Loucy (cell line): Measurements from ENCODE around the gene MCM9.

Experiments
- H2AFZ ChIP-seq: fragments of 200-600 bp; sonication (generic); 2 replicates; pipeline ENCODE4 v1.6.0; 2016; ENCODE audit warnings: antibody characterized with exemption, mild to moderate bottlenecking, low read length, moderate library complexity
- H3F3A ChIP-seq: fragments of 200-600 bp; 2 replicates; pipeline ENCODE4 v1.6.0; 2016; ENCODE audit warnings: antibody characterized with exemption, low read depth, mild to moderate bottlenecking
- H3K27me3 ChIP-seq: fragments of 200-600 bp; sonication (generic); 2 replicates; pipeline ENCODE4 v1.6.1; 2014; ENCODE audit warnings: low read length, mild to moderate bottlenecking; ENCODE audit not compliant: insufficient read depth, poor library complexity, severe bottlenecking
- H3K36me3 ChIP-seq: fragments of 200-600 bp; sonication (generic); 2 replicates; pipeline ENCODE4 v1.6.1; 2016; ENCODE audit warnings: low read length; ENCODE audit not compliant: insufficient read depth
- H3K4me1 ChIP-seq: fragments of 200-600 bp; sonication (generic); 2 replicates; pipeline ENCODE4 v1.5.1; 2014; ENCODE audit warnings: low read length, mild to moderate bottlenecking; ENCODE audit not compliant: insufficient read depth, poor library complexity, severe bottlenecking
- H3K4me2 ChIP-seq: fragments of 200-600 bp; sonication (generic); 2 replicates; pipeline ENCODE4 v1.6.0; 2014; ENCODE audit warnings: antibody characterized with exemption, low read length, low read depth, mild to moderate bottlenecking; ENCODE audit not compliant: poor library complexity, severe bottlenecking
- H3K4me3 ChIP-seq: fragments of 200-600 bp; sonication (generic); 2 replicates; pipeline ENCODE4 v1.5.1; 2014; ENCODE audit warnings: low read length, mild to moderate bottlenecking, mixed read lengths; ENCODE audit not compliant: poor library complexity, severe bottlenecking
- H3K79me2 ChIP-seq: fragments of 200-600 bp; sonication (generic); 2 replicates; pipeline ENCODE4 v1.6.1; 2014; ENCODE audit warnings: low read length; ENCODE audit not compliant: insufficient read depth
- H3K9ac ChIP-seq: fragments of 200-600 bp; sonication (generic); 2 replicates; pipeline ENCODE4 v1.6.0; 2014; ENCODE audit warnings: mild to moderate bottlenecking, low read depth, low read length, moderate library complexity; ENCODE audit not compliant: poor library complexity, severe bottlenecking
- H3K9me2 ChIP-seq: fragments of 200-600 bp; sonication (generic); replicated peaks from 2 replicates; pipeline ENCODE4 v1.6.1; 2016; ENCODE audit warnings: low read depth, low read length, mixed read lengths
- H3K9me3 ChIP-seq: fragments of 200-600 bp; sonication (generic); 2 replicates; pipeline ENCODE4 v1.6.1; 2014; ENCODE audit warnings: mild to moderate bottlenecking, antibody characterized with exemption, low read length, low read depth; ENCODE audit not compliant: insufficient read depth
- H4K20me1 ChIP-seq: fragments of 200-600 bp; sonication (generic); 2 replicates; pipeline ENCODE4 v1.6.0; 2014; ENCODE audit warnings: antibody characterized with exemption, low read length, mild to moderate bottlenecking; ENCODE audit not compliant: insufficient read depth, poor library complexity, severe bottlenecking
- EZH2phosphoT487 ChIP-seq: fragments of 200-600 bp; IDR thresholded peaks from 2 replicates; pipeline ENCODE4 v1.6.1; 2018; ENCODE audit warnings: antibody characterized with exemption, mild to moderate bottlenecking, moderate library complexity, borderline replicate concordance
- TF ChIP-seq, protein P1 (sequence below): fragments of 200-600 bp; sonication (generic); conservative IDR thresholded peaks from 2 replicates; pipeline ENCODE4 v1.5.1; 2014; ENCODE audit warnings: mild to moderate bottlenecking, antibody characterized with exemption, low read length

Gene MCM9

GRCh38 chr6:118967239-118967638, 32.3 kb upstream of the MCM9 start:
- Histone ChIP-seq H3K4me2 (no peak overlapping the region), H3F3A (no peaks in the 10 kb centered on the region), H2AFZ (0 out of 2 replicates have a peak overlapping the region, but pooled peaks have one; percentile 12), H3K9me3 (no peaks in the 10 kb centered on the region), H3K4me3 (no peak overlapping the region), H3K9ac (no peak overlapping the region), H3K27me3 (no peaks in the 10 kb centered on the region), H3K36me3 (no peaks in the 10 kb centered on the region), H3K9me2 (no peaks in the 10 kb centered on the region), H3K79me2 (no peaks in the 10 kb centered on the region), H3K4me1 (no peaks in the 10 kb centered on the region), H4K20me1 (no peaks in the 10 kb centered on the region)
- TF ChIP-seq EZH2phosphoT487, result no peak
- TF ChIP-seq, protein P1, sequence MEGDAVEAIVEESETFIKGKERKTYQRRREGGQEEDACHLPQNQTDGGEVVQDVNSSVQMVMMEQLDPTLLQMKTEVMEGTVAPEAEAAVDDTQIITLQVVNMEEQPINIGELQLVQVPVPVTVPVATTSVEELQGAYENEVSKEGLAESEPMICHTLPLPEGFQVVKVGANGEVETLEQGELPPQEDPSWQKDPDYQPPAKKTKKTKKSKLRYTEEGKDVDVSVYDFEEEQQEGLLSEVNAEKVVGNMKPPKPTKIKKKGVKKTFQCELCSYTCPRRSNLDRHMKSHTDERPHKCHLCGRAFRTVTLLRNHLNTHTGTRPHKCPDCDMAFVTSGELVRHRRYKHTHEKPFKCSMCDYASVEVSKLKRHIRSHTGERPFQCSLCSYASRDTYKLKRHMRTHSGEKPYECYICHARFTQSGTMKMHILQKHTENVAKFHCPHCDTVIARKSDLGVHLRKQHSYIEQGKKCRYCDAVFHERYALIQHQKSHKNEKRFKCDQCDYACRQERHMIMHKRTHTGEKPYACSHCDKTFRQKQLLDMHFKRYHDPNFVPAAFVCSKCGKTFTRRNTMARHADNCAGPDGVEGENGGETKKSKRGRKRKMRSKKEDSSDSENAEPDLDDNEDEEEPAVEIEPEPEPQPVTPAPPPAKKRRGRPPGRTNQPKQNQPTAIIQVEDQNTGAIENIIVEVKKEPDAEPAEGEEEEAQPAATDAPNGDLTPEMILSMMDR, result no peak

DNA sequence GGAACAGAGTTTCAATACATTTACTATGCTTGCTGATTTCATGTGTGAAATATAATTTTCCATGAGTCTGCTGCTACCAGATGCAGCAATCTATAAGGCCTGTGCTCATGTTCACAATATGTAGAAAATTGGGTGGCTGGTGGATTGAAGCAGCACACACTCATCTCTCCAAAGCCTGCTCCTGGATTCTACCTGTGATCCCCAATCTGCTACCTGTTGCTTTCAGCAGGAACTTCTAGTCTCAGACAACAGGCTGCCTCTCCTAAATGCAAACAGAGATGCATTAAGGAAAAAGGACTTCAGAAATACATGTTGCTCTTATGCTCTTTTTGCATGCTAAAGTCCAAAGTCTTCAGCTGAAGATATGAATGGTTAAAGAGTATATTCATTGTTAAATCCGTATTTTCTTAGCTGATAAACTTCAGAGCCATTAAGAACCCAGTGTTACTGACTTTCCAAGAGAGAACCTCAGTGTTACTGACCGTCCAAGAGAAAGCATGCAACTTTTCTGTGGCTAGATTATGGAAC, 30.9 kb upstream of the MCM9 start:
- no peak overlapping the region for H3K9ac ChIP-seq
- no peaks in the 10 kb centered on the region for H3K27me3 ChIP-seq
- H2AFZ ChIP-seq, result peak overlapping the region; percentile 21; the same call in 1 of the 2 replicates
- H3K36me3 ChIP-seq, result no peaks in the 10 kb centered on the region
- H3F3A ChIP-seq, result no peaks in the 10 kb centered on the region
- H3K4me2 ChIP-seq, result no peak overlapping the region
- no peaks in the 10 kb centered on the region for H3K9me3 ChIP-seq
- H3K79me2 ChIP-seq, result no peaks in the 10 kb centered on the region
- H3K4me3 ChIP-seq, result no peak overlapping the region
- H3K9me2 ChIP-seq, result no peaks in the 10 kb centered on the region
- TF ChIP-seq, protein P1, result no peak
- TF ChIP-seq EZH2phosphoT487, result no peak
- no peaks in the 10 kb centered on the region for H4K20me1 ChIP-seq
- H3K4me1 ChIP-seq, result no peaks in the 10 kb centered on the region

DNA sequence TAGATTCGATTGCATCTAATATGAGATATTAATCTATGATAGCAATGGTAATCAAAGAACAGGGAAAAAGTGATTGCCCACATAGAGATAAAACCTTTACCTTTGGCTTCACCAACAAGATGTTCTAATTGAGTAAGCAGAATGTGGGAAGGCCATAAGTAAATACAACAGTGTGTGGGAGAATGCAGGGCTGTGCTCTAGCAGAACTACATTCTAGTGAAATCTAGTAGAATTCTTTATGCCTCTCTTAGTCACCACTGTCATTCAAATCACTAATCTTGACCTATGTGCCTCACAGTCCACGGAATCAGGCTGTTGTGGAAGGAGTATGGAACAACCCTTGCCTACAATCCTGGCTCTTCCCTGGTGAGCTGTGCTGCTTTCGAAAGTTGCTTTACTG, 30.4 kb upstream of the MCM9 start:
- Histone ChIP-seq H3K36me3 (no peaks in the 10 kb centered on the region), H3K4me2 (no peak overlapping the region), H3K9me2 (no peaks in the 10 kb centered on the region), H3K27me3 (no peaks in the 10 kb centered on the region), H3F3A (no peaks in the 10 kb centered on the region), H3K79me2 (no peaks in the 10 kb centered on the region), H4K20me1 (no peaks in the 10 kb centered on the region), H3K9me3 (no peaks in the 10 kb centered on the region), H3K9ac (no peak overlapping the region), H2AFZ (no peak overlapping the region), H3K4me1 (no peaks in the 10 kb centered on the region), H3K4me3 (no peak overlapping the region)
- TF ChIP-seq EZH2phosphoT487, result no peak
- TF ChIP-seq, protein P1, result no peak
